Loucy (cell line): ENCODE results near the gene DCLK2.

Experiments
- H2AFZ ChIP-seq: fragments of 200-600 bp; sonication (generic); 2 replicates; pipeline ENCODE4 v1.6.0; 2016; ENCODE audit warnings: antibody characterized with exemption, mild to moderate bottlenecking, low read length, moderate library complexity
- H3F3A ChIP-seq: fragments of 200-600 bp; 2 replicates; pipeline ENCODE4 v1.6.0; 2016; ENCODE audit warnings: antibody characterized with exemption, low read depth, mild to moderate bottlenecking
- H3K27me3 ChIP-seq: fragments of 200-600 bp; sonication (generic); 2 replicates; pipeline ENCODE4 v1.6.1; 2014; ENCODE audit warnings: low read length, mild to moderate bottlenecking; ENCODE audit not compliant: insufficient read depth, poor library complexity, severe bottlenecking
- H3K36me3 ChIP-seq: fragments of 200-600 bp; sonication (generic); 2 replicates; pipeline ENCODE4 v1.6.1; 2016; ENCODE audit warnings: low read length; ENCODE audit not compliant: insufficient read depth
- H3K4me1 ChIP-seq: fragments of 200-600 bp; sonication (generic); 2 replicates; pipeline ENCODE4 v1.5.1; 2014; ENCODE audit warnings: low read length, mild to moderate bottlenecking; ENCODE audit not compliant: insufficient read depth, poor library complexity, severe bottlenecking
- H3K4me2 ChIP-seq: fragments of 200-600 bp; sonication (generic); 2 replicates; pipeline ENCODE4 v1.6.0; 2014; ENCODE audit warnings: antibody characterized with exemption, low read length, low read depth, mild to moderate bottlenecking; ENCODE audit not compliant: poor library complexity, severe bottlenecking
- H3K4me3 ChIP-seq: fragments of 200-600 bp; sonication (generic); 2 replicates; pipeline ENCODE4 v1.5.1; 2014; ENCODE audit warnings: low read length, mild to moderate bottlenecking, mixed read lengths; ENCODE audit not compliant: poor library complexity, severe bottlenecking
- H3K79me2 ChIP-seq: fragments of 200-600 bp; sonication (generic); 2 replicates; pipeline ENCODE4 v1.6.1; 2014; ENCODE audit warnings: low read length; ENCODE audit not compliant: insufficient read depth
- H3K9ac ChIP-seq: fragments of 200-600 bp; sonication (generic); 2 replicates; pipeline ENCODE4 v1.6.0; 2014; ENCODE audit warnings: mild to moderate bottlenecking, low read depth, low read length, moderate library complexity; ENCODE audit not compliant: poor library complexity, severe bottlenecking
- H3K9me2 ChIP-seq: fragments of 200-600 bp; sonication (generic); replicated peaks from 2 replicates; pipeline ENCODE4 v1.6.1; 2016; ENCODE audit warnings: low read depth, low read length, mixed read lengths
- H3K9me3 ChIP-seq: fragments of 200-600 bp; sonication (generic); 2 replicates; pipeline ENCODE4 v1.6.1; 2014; ENCODE audit warnings: mild to moderate bottlenecking, antibody characterized with exemption, low read length, low read depth; ENCODE audit not compliant: insufficient read depth
- H4K20me1 ChIP-seq: fragments of 200-600 bp; sonication (generic); 2 replicates; pipeline ENCODE4 v1.6.0; 2014; ENCODE audit warnings: antibody characterized with exemption, low read length, mild to moderate bottlenecking; ENCODE audit not compliant: insufficient read depth, poor library complexity, severe bottlenecking
- CTCF ChIP-seq: fragments of 200-600 bp; sonication (generic); conservative IDR thresholded peaks from 2 replicates; pipeline ENCODE4 v1.5.1; 2014; ENCODE audit warnings: mild to moderate bottlenecking, antibody characterized with exemption, low read length
- EZH2phosphoT487 ChIP-seq: fragments of 200-600 bp; IDR thresholded peaks from 2 replicates; pipeline ENCODE4 v1.6.1; 2018; ENCODE audit warnings: antibody characterized with exemption, mild to moderate bottlenecking, moderate library complexity, borderline replicate concordance

Gene DCLK2

GRCh38 chr4:150136481-150136880, 58.2 kb downstream of the DCLK2 start:
- H3K9me3 ChIP-seq: no peaks in the 10 kb centered on the region
- H3K27me3 ChIP-seq: no peaks in the 10 kb centered on the region
- H3K9ac ChIP-seq: no peak overlapping the region
- H3K4me3 ChIP-seq: no peak overlapping the region
- no peak overlapping the region for H3K4me2 ChIP-seq
- no peaks in the 10 kb centered on the region for H4K20me1 ChIP-seq
- no peaks in the 10 kb centered on the region for H3K9me2 ChIP-seq
- no peaks in the 10 kb centered on the region for H3F3A ChIP-seq
- H3K4me1 ChIP-seq: no peaks in the 10 kb centered on the region
- no peaks in the 10 kb centered on the region for H3K36me3 ChIP-seq
- H2AFZ ChIP-seq: no peak overlapping the region
- no peak for TF ChIP-seq CTCF
- no peak for TF ChIP-seq EZH2phosphoT487
- no peaks in the 10 kb centered on the region for H3K79me2 ChIP-seq

- TF ChIP-seq CTCF: no peak
- TF ChIP-seq EZH2phosphoT487: no peak
- H2AFZ ChIP-seq: no peak overlapping the region
- no peaks in the 10 kb centered on the region for H3K36me3 ChIP-seq
- no peaks in the 10 kb centered on the region for H3K4me1 ChIP-seq
- H3K27me3 ChIP-seq: no peaks in the 10 kb centered on the region
- no peaks in the 10 kb centered on the region for H3F3A ChIP-seq
- no peaks in the 10 kb centered on the region for H4K20me1 ChIP-seq
- no peak overlapping the region for H3K4me3 ChIP-seq
- no peak overlapping the region for H3K9ac ChIP-seq
- no peaks in the 10 kb centered on the region; the same call in 1 of the 2 replicates for H3K9me3 ChIP-seq
- no peaks in the 10 kb centered on the region for H3K79me2 ChIP-seq
- H3K4me2 ChIP-seq: no peak overlapping the region
- no peaks in the 10 kb centered on the region for H3K9me2 ChIP-seq
Measured at GRCh38 chr4:150139297-150139865, 61.1 kb downstream of the DCLK2 start.

GRCh38 chr4:150140774-150141400, 62.6 kb downstream of the DCLK2 start:
- Histone ChIP-seq H3K4me1 (no peaks in the 10 kb centered on the region), H3K27me3 (no peaks in the 10 kb centered on the region), H3F3A (no peaks in the 10 kb centered on the region), H3K4me2 (no peak overlapping the region), H3K9me3 (no peaks in the 10 kb centered on the region; the same call in 1 of the 2 replicates), H2AFZ (no peak overlapping the region), H3K9ac (no peak overlapping the region), H3K79me2 (no peaks in the 10 kb centered on the region), H3K9me2 (no peaks in the 10 kb centered on the region), H3K36me3 (no peaks in the 10 kb centered on the region), H4K20me1 (no peaks in the 10 kb centered on the region), H3K4me3 (no peak overlapping the region)
- no peak for TF ChIP-seq EZH2phosphoT487
- TF ChIP-seq CTCF: no peak
